Sigmoid colon (tissue), 7 donors: ENCODE measurements around the gene SYNDIG1. TPM values are rescaled to one million over a fixed set of nuclear protein-coding genes. Genes with fewer than 3 reads are reported as not detected.

ENCODE experiments used
- DNase-seq: peaks from one replicate; pipeline ENCODE4 v3.0.0-alpha.2; 2019
- H3K27ac ChIP-seq, 4 donors: fragments of 200-600 bp; sonication (generic); one replicate each; pipeline ENCODE4 v1.5.1; 2016 to 2019; ENCODE audit warnings: mild to moderate bottlenecking in 1 of 4
- H3K27me3 ChIP-seq, 3 donors: fragments of 200-600 bp; sonication (generic); one replicate each; pipeline ENCODE4 v1.5.1; 2019; ENCODE audit warnings: mild to moderate bottlenecking in 1 of 3
- H3K36me3 ChIP-seq, 4 donors: fragments of 200-600 bp; sonication (generic); one replicate each; pipeline ENCODE4 v1.5.1; 2016 to 2019
- H3K4me1 ChIP-seq, 4 donors: fragments of 200-600 bp; sonication (generic); one replicate each; pipeline ENCODE4 v1.5.1; 2017 to 2019
- H3K4me3 ChIP-seq, 4 donors: fragments of 200-600 bp; sonication (generic); one replicate each; pipeline ENCODE4 v1.5.1; 2017 to 2019; ENCODE audit warnings: mild to moderate bottlenecking in 2 of 4, moderate library complexity in 1 of 4
- H3K9me3 ChIP-seq, 4 donors: fragments of 200-600 bp in 3 of 4; sonication (generic) in 3 of 4; one replicate each; pipeline versions ENCODE4 v1.5.1 to v1.6.1; 2013 to 2019
- CTCF ChIP-seq, 4 experiments: fragments of 450-650 bp in 3 of 4; fragments of 200-600 bp in 1 of 4; IDR thresholded peaks; one replicate each; pipeline ENCODE4 v1.5.1; 2016 to 2019; ENCODE audit warnings: antibody characterized with exemption in 4 of 4, mild to moderate bottlenecking in 3 of 4, moderate library complexity in 2 of 4
- EP300 ChIP-seq, 4 donors: sonication (generic); formaldehyde crosslinking; IDR thresholded peaks; one replicate each; pipeline ENCODE4 v1.6.1; 2017; ENCODE audit warnings: antibody characterized with exemption in 4 of 4
- POLR2A ChIP-seq, 2 donors: fragments of 450-650 bp; IDR thresholded peaks; one replicate each; pipeline ENCODE4 v1.6.1; 2016; ENCODE audit warnings: antibody characterized with exemption in 2 of 2, mild to moderate bottlenecking in 2 of 2, moderate library complexity in 2 of 2
- POLR2AphosphoS5 ChIP-seq, 4 donors: sonication (generic); formaldehyde crosslinking; IDR thresholded peaks; one replicate each; pipeline ENCODE4 v1.6.1; 2017; ENCODE audit warnings: antibody characterized with exemption in 4 of 4
- WGBS, 2 donors: extraction: QIAGEN DNeasy Blood & Tissue Kit; methylation state at CpG; one replicate each; pipeline ENCODE4 v1.1.7; 2013; 5-methylcytosine and 5-hydroxymethylcytosine counted together
- intact Hi-C: fragments of 100-400 bp; cut with DNase I; formaldehyde crosslinking; loops from one replicate; pipeline ENCODE4 v1.15.1; 2023
- polyA plus RNA-seq, 3 donors: library from polyadenylated mRNA; stranded (reverse); fragments of 200-250 nt; gene quantifications; one replicate each; pipeline ENCODE4 v1.2.3, GENCODE V29; 2013
- total RNA-seq, 4 donors: library from RNA; depleted of rRNA; stranded (reverse); fragments of >200 nt; gene quantifications; one replicate each; pipeline ENCODE4 v1.1.0, GENCODE V29; 2016
- donor health status: healthy with polysubstance abuse.
- donor health status: Bipolar disorder and iron deficiency.
- donor health status: healthy.

SYNDIG1 gene
- total and polyA plus RNA-seq, 7 donors: 0.16 to 0.69 (median 0.36) TPM; not detected in 2

- no peak for DNase-seq
- Histone ChIP-seq H3K36me3 (no peaks in the 10 kb centered on the region), H3K27me3 (peaks cover 0 to 13% (median 0%) of the 10 kb centered on the region in 3 donors), H3K4me3 (no peak overlapping the region), H3K27ac (no peak overlapping the region), H3K9me3 (peaks cover 0 to 2% (median 0%) of the 10 kb centered on the region in 4 donors), H3K4me1 (no peaks in the 10 kb centered on the region)
- no peak for TF ChIP-seq EP300 (IDR thresholded peaks at IDR 0.05)
- no peak for TF ChIP-seq CTCF (IDR thresholded peaks at IDR 0.05)
- no peak for TF ChIP-seq POLR2A (IDR thresholded peaks at IDR 0.05)
- no peak for TF ChIP-seq POLR2AphosphoS5 (IDR thresholded peaks at IDR 0.05)
- WGBS, 2 donors: 88 to 91% methylated on average over 37 of the region's 37 CpGs
- intact Hi-C loops: no loop called here
Observed at GRCh38 chr20:24590178-24590982, 121.0 kb downstream of the SYNDIG1 start.

- no peak for DNase-seq
- intact Hi-C loops: no loop called here
- no peak overlapping the region for H3K27ac ChIP-seq
- peaks cover 0 to 3% (median under 1%) of the 10 kb centered on the region in 4 donors for H3K9me3 ChIP-seq
- no peak overlapping the region for H3K4me3 ChIP-seq
- peaks cover 0 to 3% (median 0%) of the 10 kb centered on the region in 3 donors for H3K27me3 ChIP-seq
- no peaks in the 10 kb centered on the region for H3K4me1 ChIP-seq
- H3K36me3 ChIP-seq: no peaks in the 10 kb centered on the region
- WGBS, 2 donors: 72 to 79% methylated on average over 5 of the region's 5 CpGs
- no peak for TF ChIP-seq POLR2AphosphoS5 (IDR thresholded peaks at IDR 0.05)
- TF ChIP-seq CTCF (IDR thresholded peaks at IDR 0.05): no peak
- TF ChIP-seq EP300 (IDR thresholded peaks at IDR 0.05): no peak
- TF ChIP-seq POLR2A (IDR thresholded peaks at IDR 0.05): no peak
Observed at GRCh38 chr20:24597051-24597450, 127.6 kb downstream of the SYNDIG1 start.

GRCh38 chr20:24598346-24598745, 128.9 kb downstream of the SYNDIG1 start:
- TF ChIP-seq POLR2A (IDR thresholded peaks at IDR 0.05) (no peak), POLR2AphosphoS5 (IDR thresholded peaks at IDR 0.05) (no peak), EP300 (IDR thresholded peaks at IDR 0.05) (no peak)
- intact Hi-C loops: no loop called here
- H3K36me3 ChIP-seq: no peaks in the 10 kb centered on the region
- no peak overlapping the region for H3K4me3 ChIP-seq
- H3K27ac ChIP-seq: no peak overlapping the region
- DNase-seq: no peak
- 56 to 76% methylated on average over 2 of the region's 2 CpGs for WGBS, 2 donors
- H3K27me3 ChIP-seq: peaks cover 0 to 3% (median 0%) of the 10 kb centered on the region in 3 donors
- H3K9me3 ChIP-seq: peaks cover 0 to 3% (median under 1%) of the 10 kb centered on the region in 4 donors
- H3K4me1 ChIP-seq: no peaks in the 10 kb centered on the region

- Histone ChIP-seq H3K27ac (no peak overlapping the region), H3K4me3 (no peak overlapping the region), H3K4me1 (no peaks in the 10 kb centered on the region), H3K9me3 (peaks cover 0 to 3% (median 0%) of the 10 kb centered on the region in 4 donors), H3K27me3 (peaks cover 0 to 3% (median 0%) of the 10 kb centered on the region in 3 donors), H3K36me3 (no peaks in the 10 kb centered on the region)
- intact Hi-C loops: no loop called here
- no peak for TF ChIP-seq POLR2A (IDR thresholded peaks at IDR 0.05)
- DNase-seq: no peak
Observed at GRCh38 chr20:24598996-24599395, 129.6 kb downstream of the SYNDIG1 start.

GRCh38 chr20:24600012-24600411, 130.6 kb downstream of the SYNDIG1 start:
- H3K27ac ChIP-seq: no peak overlapping the region
- no peak overlapping the region for H3K4me3 ChIP-seq
- H3K9me3 ChIP-seq: peaks cover 0 to 3% (median 0%) of the 10 kb centered on the region in 4 donors
- H3K27me3 ChIP-seq: peaks cover 0 to 3% (median 0%) of the 10 kb centered on the region in 3 donors
- no peaks in the 10 kb centered on the region for H3K4me1 ChIP-seq
- WGBS, 2 donors: 63 to 68% methylated on average over 3 of the region's 3 CpGs
- H3K36me3 ChIP-seq: no peaks in the 10 kb centered on the region
- no peak for DNase-seq
- intact Hi-C loops: no loop called here
- TF ChIP-seq CTCF (IDR thresholded peaks at IDR 0.05) (no peak), POLR2A (IDR thresholded peaks at IDR 0.05) (no peak), EP300 (IDR thresholded peaks at IDR 0.05) (no peak), POLR2AphosphoS5 (IDR thresholded peaks at IDR 0.05) (no peak)
